ENCODE measurements around the gene SEMA5A.

Gene SEMA5A

GRCh38 chr5:9524941-9525340 is 20.9 kb downstream of the SEMA5A start:
- Histone ChIP-seq H3K27ac (replicated peaks; ENCODE audit: low read length) (no peak overlapping the region), H3K14ac (ENCODE audit: low read length) (no peak overlapping the region)
- no peak for DNase-seq (ENCODE audit: low spot score)

GRCh38 chr5:9523090-9523823 is 22.6 kb downstream of the SEMA5A start:
- peaks cover 3% of the 10 kb centered on the region for H3K79me1 ChIP-seq (ENCODE audit: low read depth, low read length)
- no peak for DNase-seq (ENCODE audit: low spot score)
- H3K27ac ChIP-seq (replicated peaks; ENCODE audit: low read length): no peak overlapping the region
- no peak overlapping the region for H3K18ac ChIP-seq (ENCODE audit: low read length)
- H3K9me3 ChIP-seq (replicated peaks in 1 of 2; ENCODE audit: control insufficient read depth in 2 of 2, insufficient read depth in 1 of 2, low read depth in 1 of 2, low read length in 2 of 2): no peaks in the 10 kb centered on the region
- no peak overlapping the region for H3K4me3 ChIP-seq (ENCODE audit: low read length in 2 of 2)
- no peak overlapping the region for H3K23ac ChIP-seq (ENCODE audit: low read depth, low read length, poor library complexity)
- H2BK15ac ChIP-seq (ENCODE audit: low read length): no peak overlapping the region
- H3K4me1 ChIP-seq (ENCODE audit: control insufficient read depth in 2 of 2, insufficient read depth in 1 of 2, low read depth in 1 of 2, low read length in 2 of 2): peaks cover 10 to 12% of the 10 kb centered on the region in 2 donors
- WGBS, 2 donors (ENCODE audit: extremely low coverage in 2 of 2, insufficient read length in 2 of 2, insufficient replicate concordance in 1 of 2): no CpG with 5 or more reads among the region's 7 CpGs
- H4K8ac ChIP-seq (ENCODE audit: low read depth, low read length): no peak overlapping the region
- H4K91ac ChIP-seq (ENCODE audit: low read depth, low read length, poor library complexity): no peak overlapping the region
- no peak overlapping the region for H3K14ac ChIP-seq (ENCODE audit: low read length)
- H2BK5ac ChIP-seq (ENCODE audit: low read length): no peak overlapping the region
- H3K4me2 ChIP-seq (ENCODE audit: insufficient read depth, low read length, poor library complexity, severe bottlenecking): no peak overlapping the region
- H2BK12ac ChIP-seq (ENCODE audit: low read length): no peak overlapping the region
- H3K4ac ChIP-seq (ENCODE audit: low read length): no peak overlapping the region
- no peak overlapping the region for H2BK120ac ChIP-seq (ENCODE audit: low read depth, low read length)
- no peaks in the 10 kb centered on the region for H3K27me3 ChIP-seq (ENCODE audit: control insufficient read depth in 3 of 3, insufficient read depth in 3 of 3, low read depth in 1 of 3, low read length in 3 of 3)
- H2AFZ ChIP-seq (ENCODE audit: low read length): peak overlapping the region; percentile 9
- H3K9ac ChIP-seq (ENCODE audit: low read depth, low read length, poor library complexity): no peak overlapping the region
- H2AK5ac ChIP-seq (ENCODE audit: low read depth, low read length): no peak overlapping the region
- peaks cover 0 to 4% of the 10 kb centered on the region in 2 donors for H3K36me3 ChIP-seq (replicated peaks in 1 of 2; ENCODE audit: control insufficient read depth in 2 of 2, insufficient read depth in 2 of 2, low read length in 2 of 2)

More at GRCh38 chr5:9524941-9525340, 20.9 kb downstream of the SEMA5A start:
- Histone ChIP-seq H2BK120ac (ENCODE audit: low read depth, low read length) (no peak overlapping the region), H3K4me3 (ENCODE audit: low read length in 2 of 2) (no peak overlapping the region), H3K9ac (ENCODE audit: low read depth, low read length, poor library complexity) (no peak overlapping the region), H3K4me1 (ENCODE audit: control insufficient read depth in 2 of 2, insufficient read depth in 1 of 2, low read depth in 1 of 2, low read length in 2 of 2) (peaks cover 10 to 13% of the 10 kb centered on the region in 2 donors), H3K9me3 (replicated peaks in 1 of 2; ENCODE audit: control insufficient read depth in 2 of 2, insufficient read depth in 1 of 2, low read depth in 1 of 2, low read length in 2 of 2) (no peaks in the 10 kb centered on the region), H3K23ac (ENCODE audit: low read depth, low read length, poor library complexity) (no peak overlapping the region), H2AK5ac (ENCODE audit: low read depth, low read length) (no peak overlapping the region), H3K79me1 (ENCODE audit: low read depth, low read length) (peaks cover 6% of the 10 kb centered on the region), H3K4me2 (ENCODE audit: insufficient read depth, low read length, poor library complexity, severe bottlenecking) (no peak overlapping the region), H4K8ac (ENCODE audit: low read depth, low read length) (no peak overlapping the region), H2AFZ (ENCODE audit: low read length) (no peak overlapping the region), H2BK15ac (ENCODE audit: low read length) (no peak overlapping the region), H2BK5ac (ENCODE audit: low read length) (no peak overlapping the region), H3K36me3 (replicated peaks in 1 of 2; ENCODE audit: control insufficient read depth in 2 of 2, insufficient read depth in 2 of 2, low read length in 2 of 2) (peaks cover 0 to 9% of the 10 kb centered on the region in 2 donors), H3K18ac (ENCODE audit: low read length) (no peak overlapping the region), H4K91ac (ENCODE audit: low read depth, low read length, poor library complexity) (no peak overlapping the region), H3K27me3 (ENCODE audit: control insufficient read depth in 3 of 3, insufficient read depth in 3 of 3, low read depth in 1 of 3, low read length in 3 of 3) (no peaks in the 10 kb centered on the region), H2BK12ac (ENCODE audit: low read length) (no peak overlapping the region), H3K4ac (ENCODE audit: low read length) (no peak overlapping the region)
- no CpG with 5 or more reads among the region's 1 CpG for WGBS, 2 donors (ENCODE audit: extremely low coverage in 2 of 2, insufficient read length in 2 of 2, insufficient replicate concordance in 1 of 2)

- DNase-seq (ENCODE audit: low spot score): no peak
- H3K9ac ChIP-seq (ENCODE audit: low read depth, low read length, poor library complexity): no peak overlapping the region
- no peak overlapping the region for H3K18ac ChIP-seq (ENCODE audit: low read length)
- no peak overlapping the region for H2BK5ac ChIP-seq (ENCODE audit: low read length)
- no peak overlapping the region for H3K4ac ChIP-seq (ENCODE audit: low read length)
- no peak overlapping the region for H3K4me3 ChIP-seq (ENCODE audit: low read length in 2 of 2)
- H3K4me1 ChIP-seq (ENCODE audit: control insufficient read depth in 2 of 2, insufficient read depth in 1 of 2, low read depth in 1 of 2, low read length in 2 of 2): peaks cover 6 to 12% of the 10 kb centered on the region in 2 donors
- no peak overlapping the region for H3K14ac ChIP-seq (ENCODE audit: low read length)
- H2AFZ ChIP-seq (ENCODE audit: low read length): no peak overlapping the region
- H3K27ac ChIP-seq (replicated peaks; ENCODE audit: low read length): no peak overlapping the region
- no peak overlapping the region for H3K23ac ChIP-seq (ENCODE audit: low read depth, low read length, poor library complexity)
- no peak overlapping the region for H2AK5ac ChIP-seq (ENCODE audit: low read depth, low read length)
- H2BK15ac ChIP-seq (ENCODE audit: low read length): no peak overlapping the region
- H3K36me3 ChIP-seq (replicated peaks in 1 of 2; ENCODE audit: control insufficient read depth in 2 of 2, insufficient read depth in 2 of 2, low read length in 2 of 2): peaks cover 0 to 4% of the 10 kb centered on the region in 2 donors
- H3K4me2 ChIP-seq (ENCODE audit: insufficient read depth, low read length, poor library complexity, severe bottlenecking): no peak overlapping the region
- H2BK120ac ChIP-seq (ENCODE audit: low read depth, low read length): no peak overlapping the region
- peaks cover 5% of the 10 kb centered on the region for H3K79me1 ChIP-seq (ENCODE audit: low read depth, low read length)
- no CpG with 5 or more reads among the region's 4 CpGs for WGBS, 2 donors (ENCODE audit: extremely low coverage in 2 of 2, insufficient read length in 2 of 2, insufficient replicate concordance in 1 of 2)
- H3K9me3 ChIP-seq (replicated peaks in 1 of 2; ENCODE audit: control insufficient read depth in 2 of 2, insufficient read depth in 1 of 2, low read depth in 1 of 2, low read length in 2 of 2): no peaks in the 10 kb centered on the region
- no peak overlapping the region for H4K91ac ChIP-seq (ENCODE audit: low read depth, low read length, poor library complexity)
- H2BK12ac ChIP-seq (ENCODE audit: low read length): no peak overlapping the region
- H3K27me3 ChIP-seq (ENCODE audit: control insufficient read depth in 3 of 3, insufficient read depth in 3 of 3, low read depth in 1 of 3, low read length in 3 of 3): no peaks in the 10 kb centered on the region
- H4K8ac ChIP-seq (ENCODE audit: low read depth, low read length): no peak overlapping the region
Observed at GRCh38 chr5:9519537-9519936, 26.3 kb downstream of the SEMA5A start.

GRCh38 chr5:9516591-9516990 is 29.3 kb downstream of the SEMA5A start:
- H2AK5ac ChIP-seq (ENCODE audit: low read depth, low read length): no peak overlapping the region
- no peaks in the 10 kb centered on the region for H3K9me3 ChIP-seq (replicated peaks in 1 of 2; ENCODE audit: control insufficient read depth in 2 of 2, insufficient read depth in 1 of 2, low read depth in 1 of 2, low read length in 2 of 2)
- H3K4me2 ChIP-seq (ENCODE audit: insufficient read depth, low read length, poor library complexity, severe bottlenecking): no peak overlapping the region
- no peak overlapping the region for H4K91ac ChIP-seq (ENCODE audit: low read depth, low read length, poor library complexity)
- H3K36me3 ChIP-seq (replicated peaks in 1 of 2; ENCODE audit: control insufficient read depth in 2 of 2, insufficient read depth in 2 of 2, low read length in 2 of 2): peaks cover 0 to 2% of the 10 kb centered on the region in 2 donors
- H3K9ac ChIP-seq (ENCODE audit: low read depth, low read length, poor library complexity): no peak overlapping the region
- H4K8ac ChIP-seq (ENCODE audit: low read depth, low read length): no peak overlapping the region
- no CpG with 5 or more reads among the region's 5 CpGs for WGBS, 2 donors (ENCODE audit: extremely low coverage in 2 of 2, insufficient read length in 2 of 2, insufficient replicate concordance in 1 of 2)
- H2AFZ ChIP-seq (ENCODE audit: low read length): no peak overlapping the region
- H3K4ac ChIP-seq (ENCODE audit: low read length): no peak overlapping the region
- peaks cover 0 to 9% of the 10 kb centered on the region in 2 donors for H3K4me1 ChIP-seq (ENCODE audit: control insufficient read depth in 2 of 2, insufficient read depth in 1 of 2, low read depth in 1 of 2, low read length in 2 of 2)
- H3K14ac ChIP-seq (ENCODE audit: low read length): no peak overlapping the region
- H3K79me1 ChIP-seq (ENCODE audit: low read depth, low read length): peaks cover 5% of the 10 kb centered on the region
- DNase-seq (ENCODE audit: low spot score): no peak
- H2BK5ac ChIP-seq (ENCODE audit: low read length): no peak overlapping the region
- H3K23ac ChIP-seq (ENCODE audit: low read depth, low read length, poor library complexity): no peak overlapping the region
- no peak overlapping the region for H2BK15ac ChIP-seq (ENCODE audit: low read length)
- no peaks in the 10 kb centered on the region for H3K27me3 ChIP-seq (ENCODE audit: control insufficient read depth in 3 of 3, insufficient read depth in 3 of 3, low read depth in 1 of 3, low read length in 3 of 3)
- H3K4me3 ChIP-seq (ENCODE audit: low read length in 2 of 2): no peak overlapping the region
- no peak overlapping the region for H2BK12ac ChIP-seq (ENCODE audit: low read length)
- no peak overlapping the region for H3K18ac ChIP-seq (ENCODE audit: low read length)
- H2BK120ac ChIP-seq (ENCODE audit: low read depth, low read length): no peak overlapping the region
- H3K27ac ChIP-seq (replicated peaks; ENCODE audit: low read length): no peak overlapping the region
